ENCODE results near the gene DOCK11.

- TF ChIP-seq POLR2A (IDR thresholded peaks at IDR 0.05) (no peak), CTCF (IDR thresholded peaks at IDR 0.05) (no peak)
These were observed 135.2 kb downstream of the DOCK11 start for GRCh38 chrX:118630848-118631247.

All from uterus (tissue), 2 donors.